HepG2 (cell line): ENCODE results near the gene PLEKHG2. TPM values are rescaled to one million over a fixed set of nuclear protein-coding genes. Genes with fewer than 3 reads are reported as not detected.

Experiments
- CCAR2 ChIP-seq: fragments of 200-400 bp; formaldehyde crosslinking; optimal IDR thresholded peaks from 2 replicates; pipeline ENCODE3; 2018; ENCODE audit warnings: low read depth, mild to moderate bottlenecking, low read length, moderate library complexity
- DNMT3B ChIP-seq: conservative IDR thresholded peaks from 2 replicates; pipeline ENCODE4 v1.6.1; 2016; ENCODE audit warnings: missing biosample characterization, control low read depth
- E2F1 ChIP-seq: sonication (generic); formaldehyde crosslinking; IDR thresholded peaks from 2 replicates; pipeline ENCODE4 v1.5.0; 2020; ENCODE audit warnings: missing genetic modification reagents
- EHMT2 ChIP-seq: fragments of 200-600 bp; sonication (generic); IDR thresholded peaks from 2 replicates; pipeline ENCODE4 v1.7.0; 2017; ENCODE audit warnings: antibody characterized with exemption, low read depth, low read length, borderline replicate concordance
- GFI1 ChIP-seq: sonication (generic); formaldehyde crosslinking; IDR thresholded peaks from 2 replicates; pipeline ENCODE4 v1.5.0; 2020; ENCODE audit warnings: missing genetic modification reagents, mild to moderate bottlenecking, borderline replicate concordance
- IKZF4 ChIP-seq: sonication (generic); formaldehyde crosslinking; IDR thresholded peaks from 2 replicates; pipeline ENCODE4 v1.5.1; 2020; ENCODE audit warnings: borderline replicate concordance, mild to moderate bottlenecking, low read depth, missing genetic modification reagents; ENCODE audit errors: not compliant biosample characterization
- IKZF5 ChIP-seq: IDR thresholded peaks from 2 replicates; pipeline ENCODE4 v1.6.1; 2018; ENCODE audit warnings: missing genetic modification reagents, mild to moderate bottlenecking, missing compliant biosample characterization
- PHF20 ChIP-seq: sonication (generic); formaldehyde crosslinking; IDR thresholded peaks from 2 replicates; pipeline ENCODE4 v1.5.0; 2020; ENCODE audit warnings: mild to moderate bottlenecking, missing genetic modification reagents
- PLSCR1 ChIP-seq: sonication (generic); formaldehyde crosslinking; IDR thresholded peaks from 2 replicates; pipeline ENCODE4 v1.5.0; 2020; ENCODE audit warnings: missing genetic modification reagents, mild to moderate bottlenecking, borderline replicate concordance
- POLR2AphosphoS2 ChIP-seq: IDR thresholded peaks from 2 replicates; pipeline ENCODE4 v1.6.1; 2011; ENCODE audit warnings: low read depth, low read length, improper control_type of control experiment
- RXRA ChIP-seq: sonication (generic); formaldehyde crosslinking; IDR thresholded peaks from 2 replicates; pipeline ENCODE4 v1.5.1; 2020; ENCODE audit warnings: missing genetic modification reagents
- SIN3B ChIP-seq: fragments of 150-350 bp; IDR thresholded peaks from 2 replicates; pipeline ENCODE4 v1.6.1; 2014; ENCODE audit warnings: low read length
- TAF1 ChIP-seq: sonication (generic); formaldehyde crosslinking; IDR thresholded peaks from 2 replicates; pipeline ENCODE4 v1.4.0; 2020; ENCODE audit warnings: missing genetic modification reagents
- TBL1XR1 ChIP-seq: fragments of 150-350 bp; IDR thresholded peaks from 2 replicates; pipeline ENCODE4 v1.6.1; 2014; ENCODE audit warnings: borderline replicate concordance, low read length; ENCODE audit not compliant: partially characterized antibody
- TBX2 ChIP-seq: sonication (generic); formaldehyde crosslinking; IDR thresholded peaks from 2 replicates; pipeline ENCODE4 v1.5.0; 2020; ENCODE audit warnings: missing genetic modification reagents, mild to moderate bottlenecking, borderline replicate concordance
- ZBTB2 ChIP-seq: sonication (generic); formaldehyde crosslinking; IDR thresholded peaks from 2 replicates; pipeline ENCODE4 v1.8.0; 2022; ENCODE audit warnings: low read depth, missing genetic modification reagents
- ZFP36L2 ChIP-seq: sonication (generic); formaldehyde crosslinking; IDR thresholded peaks from 2 replicates; pipeline ENCODE4 v1.4.0; 2020; ENCODE audit warnings: missing genetic modification reagents
- ZNF143 ChIP-seq: sonication (generic); formaldehyde crosslinking; IDR thresholded peaks from 2 replicates; pipeline ENCODE4 v1.4.0; 2020; ENCODE audit warnings: missing genetic modification reagents
- ZNF337 ChIP-seq: sonication (generic); formaldehyde crosslinking; IDR thresholded peaks from 2 replicates; pipeline ENCODE4 v1.5.1; 2020; ENCODE audit warnings: missing genetic modification reagents, low read depth, mild to moderate bottlenecking, borderline replicate concordance
- polyA plus RNA-seq, 8 experiments: library from polyadenylated mRNA; depleted of rRNA in 3 of 8; stranded (reverse) in 7 of 8; unstranded in 1 of 8; fragments of >200 nt; fragmentation: Illumina TruSeq in 4 of 8; extraction: Trizol in 4 of 8; gene quantifications; 2 replicates each; pipeline versions ENCODE4 v1.2.1 to v1.2.3, GENCODE V29; 2011 to 2016; ENCODE audit warnings: low read depth in 4 of 8, missing spikeins in 1 of 8, mixed read lengths in 1 of 8; ENCODE audit not compliant: insufficient read depth in 1 of 8
- total RNA-seq, 5 experiments: library from RNA; depleted of rRNA; stranded (reverse); fragments of >200 nt; fragmentation: Illumina TruSeq; extraction: Trizol; gene quantifications; 2 replicates each; pipeline ENCODE4 v1.2.3, GENCODE V29; 2016; ENCODE audit warnings: low read depth in 1 of 5
- TF ChIP-seq, protein P1 (sequence below): IDR thresholded peaks from 2 replicates; pipeline ENCODE4 v1.6.1; 2016; ENCODE audit warnings: low read depth, missing genetic modification reagents, missing compliant biosample characterization

Gene PLEKHG2
- total and polyA plus RNA-seq, 2 of the 13 experiments (the other 11 are each of a cell fraction or from before 2014, with no cell fraction given), result 3.6 to 6.8 TPM

GRCh38 chr19:39390751-39391437 is 21.6 kb upstream of the PLEKHG2 start, which contains the start of the genes MED29 and PAF1 (continued):
- TF ChIP-seq ZBTB2 (CRISPR knock-in tag), result no peak
- TF ChIP-seq ZFP36L2, result no peak
- TF ChIP-seq SIN3B, result no peak
- TF ChIP-seq ZNF337, result no peak
- peak; percentile 89 for TF ChIP-seq E2F1
- no peak for TF ChIP-seq CCAR2
- 0 out of 2 replicates have a peak, but pooled peaks have one; percentile 17 for TF ChIP-seq GFI1 (CRISPR knock-in tag)
- TF ChIP-seq IKZF4 (CRISPR knock-in tag), result no peak
- no peak for TF ChIP-seq DNMT3B (CRISPR knock-in tag)
- TF ChIP-seq PLSCR1, result no peak
- TF ChIP-seq RXRA, result no peak
- TF ChIP-seq EHMT2, result no peak
- no peak; the same call in 1 of the 2 replicates for TF ChIP-seq POLR2AphosphoS2
- TF ChIP-seq TAF1 (CRISPR knock-in tag), result peak; percentile 98; the same call in 1 of the 2 replicates
- peak; percentile 68 for TF ChIP-seq PHF20 (CRISPR knock-in tag)
- peak; percentile 63 for TF ChIP-seq TBX2
- TF ChIP-seq, protein P1, sequence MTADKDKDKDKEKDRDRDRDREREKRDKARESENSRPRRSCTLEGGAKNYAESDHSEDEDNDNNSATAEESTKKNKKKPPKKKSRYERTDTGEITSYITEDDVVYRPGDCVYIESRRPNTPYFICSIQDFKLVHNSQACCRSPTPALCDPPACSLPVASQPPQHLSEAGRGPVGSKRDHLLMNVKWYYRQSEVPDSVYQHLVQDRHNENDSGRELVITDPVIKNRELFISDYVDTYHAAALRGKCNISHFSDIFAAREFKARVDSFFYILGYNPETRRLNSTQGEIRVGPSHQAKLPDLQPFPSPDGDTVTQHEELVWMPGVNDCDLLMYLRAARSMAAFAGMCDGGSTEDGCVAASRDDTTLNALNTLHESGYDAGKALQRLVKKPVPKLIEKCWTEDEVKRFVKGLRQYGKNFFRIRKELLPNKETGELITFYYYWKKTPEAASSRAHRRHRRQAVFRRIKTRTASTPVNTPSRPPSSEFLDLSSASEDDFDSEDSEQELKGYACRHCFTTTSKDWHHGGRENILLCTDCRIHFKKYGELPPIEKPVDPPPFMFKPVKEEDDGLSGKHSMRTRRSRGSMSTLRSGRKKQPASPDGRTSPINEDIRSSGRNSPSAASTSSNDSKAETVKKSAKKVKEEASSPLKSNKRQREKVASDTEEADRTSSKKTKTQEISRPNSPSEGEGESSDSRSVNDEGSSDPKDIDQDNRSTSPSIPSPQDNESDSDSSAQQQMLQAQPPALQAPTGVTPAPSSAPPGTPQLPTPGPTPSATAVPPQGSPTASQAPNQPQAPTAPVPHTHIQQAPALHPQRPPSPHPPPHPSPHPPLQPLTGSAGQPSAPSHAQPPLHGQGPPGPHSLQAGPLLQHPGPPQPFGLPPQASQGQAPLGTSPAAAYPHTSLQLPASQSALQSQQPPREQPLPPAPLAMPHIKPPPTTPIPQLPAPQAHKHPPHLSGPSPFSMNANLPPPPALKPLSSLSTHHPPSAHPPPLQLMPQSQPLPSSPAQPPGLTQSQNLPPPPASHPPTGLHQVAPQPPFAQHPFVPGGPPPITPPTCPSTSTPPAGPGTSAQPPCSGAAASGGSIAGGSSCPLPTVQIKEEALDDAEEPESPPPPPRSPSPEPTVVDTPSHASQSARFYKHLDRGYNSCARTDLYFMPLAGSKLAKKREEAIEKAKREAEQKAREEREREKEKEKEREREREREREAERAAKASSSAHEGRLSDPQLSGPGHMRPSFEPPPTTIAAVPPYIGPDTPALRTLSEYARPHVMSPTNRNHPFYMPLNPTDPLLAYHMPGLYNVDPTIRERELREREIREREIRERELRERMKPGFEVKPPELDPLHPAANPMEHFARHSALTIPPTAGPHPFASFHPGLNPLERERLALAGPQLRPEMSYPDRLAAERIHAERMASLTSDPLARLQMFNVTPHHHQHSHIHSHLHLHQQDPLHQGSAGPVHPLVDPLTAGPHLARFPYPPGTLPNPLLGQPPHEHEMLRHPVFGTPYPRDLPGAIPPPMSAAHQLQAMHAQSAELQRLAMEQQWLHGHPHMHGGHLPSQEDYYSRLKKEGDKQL (CRISPR knock-in tag), result no peak
- TF ChIP-seq ZNF143 (CRISPR knock-in tag), result peak; percentile 95
- TF ChIP-seq IKZF5, result peak; percentile 34; the same call in 1 of the 2 replicates
- no peak for TF ChIP-seq TBL1XR1
